Germinal center (tissue), 1 donor: Measurements from ENCODE around the gene CEP128.

Source experiments
- DNase-seq: peaks from one replicate; pipeline ENCODE4 v3.0.0; 2012; ENCODE audit warnings: mixed read lengths, low spot score

The CEP128 gene

GRCh38 chr14:80771201-80771600 lies 170.3 kb downstream of the CEP128 start:
- no peak for DNase-seq

DNA sequence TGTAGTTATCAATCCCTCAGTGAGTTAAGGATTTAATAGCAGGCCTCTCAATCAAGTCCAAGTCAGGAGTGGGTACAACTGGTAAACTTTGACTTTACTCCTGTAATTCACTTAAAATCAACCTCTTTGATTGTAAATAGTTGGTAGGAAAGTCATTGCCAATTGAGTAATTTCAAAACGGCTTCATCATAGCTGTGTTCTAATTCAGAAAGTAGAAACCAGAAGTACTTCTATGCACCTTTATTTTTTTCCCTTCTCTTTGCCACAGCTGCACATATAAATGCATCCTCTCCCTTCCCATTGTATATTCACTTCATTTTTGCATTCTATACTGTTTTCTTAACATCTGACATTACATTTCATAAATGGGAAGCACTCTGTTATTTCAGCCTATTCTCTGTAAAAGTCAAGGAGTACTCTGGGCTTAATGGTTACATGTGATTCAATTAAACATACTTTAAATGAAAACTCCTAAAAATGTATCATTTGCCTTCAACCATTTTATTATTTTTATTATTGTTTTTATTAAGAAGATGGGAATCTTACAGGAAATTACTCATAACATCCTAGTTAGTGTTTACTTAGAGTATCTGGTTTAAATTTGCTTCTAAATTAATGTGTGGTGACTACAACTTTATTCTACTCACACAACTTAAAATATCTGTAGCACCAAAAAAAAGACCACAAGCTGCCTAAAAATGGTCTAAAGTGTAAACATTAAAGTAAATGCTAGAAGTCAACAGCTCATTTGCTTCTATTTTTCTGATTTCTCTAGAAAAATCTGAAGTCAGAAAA lies 171.2 kb downstream of the CEP128 start:
- DNase-seq = no peak

- no peak for DNase-seq
Observed at GRCh38 chr14:80768646-80769045, 172.9 kb downstream of the CEP128 start.

DNA sequence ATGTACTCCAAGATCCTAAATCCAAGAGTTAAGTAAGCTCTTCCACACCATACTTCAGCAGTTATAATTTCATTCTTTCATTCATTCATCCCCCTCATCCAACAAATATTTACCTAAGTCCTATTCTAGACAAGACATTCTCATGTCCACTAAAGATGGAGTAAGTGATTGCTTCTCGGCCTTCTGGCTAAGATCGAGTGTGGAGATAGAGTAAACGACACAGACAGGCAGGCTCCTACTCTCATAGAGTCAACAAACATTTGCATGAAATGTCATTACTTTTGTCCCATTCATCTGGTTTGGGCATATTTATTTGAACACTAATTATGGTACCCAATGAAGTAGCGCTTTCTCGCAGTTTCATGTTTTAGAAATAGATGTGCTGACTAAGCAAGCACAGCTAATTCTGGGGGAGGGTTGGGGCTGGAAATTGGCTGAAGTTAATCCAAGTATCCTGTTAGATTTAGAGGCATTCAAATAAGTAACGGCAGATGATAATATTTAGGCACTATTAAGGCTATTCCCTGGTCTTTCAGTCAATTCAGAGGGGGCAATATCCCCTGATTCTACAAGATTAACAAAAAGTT lies 176.5 kb downstream of the CEP128 start:
- DNase-seq = no peak

DNA sequence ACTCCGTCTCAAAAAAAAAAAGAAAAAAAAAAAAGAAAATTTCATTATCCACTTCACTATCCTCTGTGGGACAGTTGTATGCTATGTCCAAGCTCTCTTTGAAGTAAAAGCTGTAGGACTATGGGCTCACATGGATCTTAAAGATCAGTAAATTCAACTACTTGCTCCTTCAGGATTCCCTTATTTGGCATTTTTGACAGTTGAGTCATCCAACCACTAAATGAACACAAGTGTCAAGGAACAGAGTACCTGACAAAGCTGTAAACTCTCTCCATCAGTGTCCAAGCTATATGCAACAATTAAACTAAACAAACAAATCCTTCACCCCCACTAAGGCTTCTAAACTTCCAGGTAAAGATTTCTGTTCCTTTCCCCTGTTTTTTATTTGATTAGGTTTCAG lies 177.0 kb downstream of the CEP128 start:
- no peak for DNase-seq

GRCh38 chr14:80762641-80763228 lies 178.8 kb downstream of the CEP128 start:
- no peak for DNase-seq

DNA sequence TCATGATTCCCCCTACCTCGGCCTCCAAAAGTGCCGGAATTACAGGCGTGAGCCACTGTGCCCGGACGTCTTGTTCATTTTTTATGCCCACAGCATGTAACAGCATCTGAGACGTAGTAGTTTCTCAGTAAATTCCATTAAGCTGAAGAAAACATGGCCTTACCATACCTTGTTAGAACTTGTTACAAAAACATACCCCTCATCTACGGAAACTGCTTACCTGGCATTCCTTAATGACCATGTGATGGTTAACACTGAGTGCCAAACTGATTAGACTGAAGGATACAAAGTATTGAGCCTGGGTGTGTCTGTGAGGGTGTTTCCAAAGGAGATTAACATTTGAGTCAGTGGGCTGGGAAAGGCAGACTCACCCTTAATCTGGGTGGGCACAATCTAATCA lies 186.8 kb downstream of the CEP128 start:
- no peak for DNase-seq

DNA sequence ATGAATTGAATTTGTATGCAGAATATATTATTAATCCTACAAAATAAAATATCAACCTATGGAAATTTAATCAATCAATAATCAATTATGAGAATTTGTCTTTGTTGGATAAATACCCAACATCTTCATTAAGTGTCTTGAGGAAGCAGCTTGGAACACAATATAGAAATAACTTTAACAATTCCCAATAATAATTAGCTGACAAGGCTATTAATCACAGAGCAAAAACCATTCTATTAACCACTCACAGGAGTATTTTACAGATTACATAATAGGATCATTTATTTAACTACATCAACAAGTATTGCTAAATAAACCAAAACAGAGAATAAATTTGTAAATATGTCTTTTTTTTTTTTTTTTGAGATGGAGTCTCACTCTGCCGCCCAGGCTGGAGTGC lies 190.3 kb downstream of the CEP128 start:
- no peak for DNase-seq

GRCh38 chr14:80726211-80726610 lies 215.3 kb downstream of the CEP128 start:
- DNase-seq = no peak

GRCh38 chr14:80718940-80719339 lies 222.6 kb downstream of the CEP128 start:
- no peak for DNase-seq

DNA sequence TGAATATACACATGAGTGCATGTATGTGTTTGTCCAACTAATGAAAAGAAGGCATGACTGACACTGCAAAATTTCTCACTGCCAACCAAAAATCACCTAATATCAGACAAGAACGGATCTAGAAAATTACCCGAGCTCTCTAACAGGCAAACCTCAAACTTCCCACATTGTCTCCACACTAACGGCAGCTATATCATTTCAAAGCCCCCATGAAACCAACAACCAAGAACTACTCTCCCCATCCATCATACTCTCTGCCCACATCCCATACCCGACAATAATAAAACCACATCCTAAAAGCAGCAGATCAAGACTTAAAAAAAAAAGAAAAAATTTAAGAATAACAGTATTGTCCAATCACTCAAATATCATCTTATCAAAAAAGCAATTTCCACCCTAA lies 227.1 kb downstream of the CEP128 start:
- DNase-seq = no peak

DNA sequence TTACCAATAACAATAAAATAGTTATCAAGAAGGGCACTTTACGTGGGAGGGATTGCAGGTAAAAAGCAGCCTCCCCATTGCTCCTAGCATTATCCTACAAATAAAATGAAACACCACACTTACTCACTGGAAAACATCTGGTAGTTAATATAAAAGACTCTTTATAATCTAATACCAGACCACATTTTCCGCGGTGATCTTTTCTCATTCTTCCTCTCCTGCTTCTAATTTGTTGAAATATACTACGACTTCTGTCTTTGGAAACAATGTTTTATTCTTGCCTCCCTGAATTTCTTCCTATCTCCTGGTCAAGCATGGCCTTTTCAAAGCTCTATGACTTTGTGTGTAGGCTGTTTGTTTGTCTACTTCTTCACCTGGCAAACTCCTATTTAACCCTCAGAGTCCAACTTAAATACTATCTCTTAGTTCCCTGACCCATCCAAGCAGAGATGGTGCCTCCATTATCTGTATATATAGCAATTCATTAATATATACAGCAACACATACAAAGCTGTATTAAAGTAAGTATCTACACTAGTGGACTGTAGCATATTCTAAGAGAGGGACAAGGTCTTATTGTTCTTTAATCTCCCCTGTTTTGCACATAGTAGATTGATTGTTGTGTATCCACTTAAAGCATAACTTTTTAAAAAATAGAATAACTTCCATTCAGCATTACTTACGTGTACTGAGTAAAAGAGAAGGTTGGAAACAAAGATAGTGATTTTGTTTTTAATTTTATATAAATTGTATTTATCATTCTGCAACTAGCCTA lies 228.3 kb downstream of the CEP128 start:
- DNase-seq = no peak

GRCh38 chr14:80705241-80705980 lies 236.1 kb downstream of the CEP128 start:
- DNase-seq = no peak

- no peak for DNase-seq
Observed at GRCh38 chr14:80700601-80701000, 240.9 kb downstream of the CEP128 start.

GRCh38 chr14:80699861-80700260 lies 241.7 kb downstream of the CEP128 start:
- DNase-seq = no peak

DNA sequence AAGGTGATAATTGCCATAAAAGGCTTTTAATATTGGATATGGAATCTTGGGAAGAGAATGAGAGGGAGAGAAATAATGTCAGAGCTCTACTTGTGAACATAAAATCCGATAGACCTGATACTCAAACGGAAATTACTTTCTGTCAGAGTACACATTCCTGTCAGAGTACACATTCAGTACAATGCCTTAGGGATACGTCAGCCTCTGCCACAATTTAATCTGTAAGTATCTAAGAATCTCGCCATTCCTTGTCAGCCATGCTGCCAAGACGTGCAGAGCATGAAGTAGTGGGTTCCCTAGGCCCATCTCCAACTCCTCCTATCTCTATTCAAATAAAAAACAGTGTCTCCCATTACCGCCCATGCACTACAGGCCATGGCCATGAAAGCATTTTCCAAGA lies 242.6 kb downstream of the CEP128 start:
- DNase-seq = no peak

DNA sequence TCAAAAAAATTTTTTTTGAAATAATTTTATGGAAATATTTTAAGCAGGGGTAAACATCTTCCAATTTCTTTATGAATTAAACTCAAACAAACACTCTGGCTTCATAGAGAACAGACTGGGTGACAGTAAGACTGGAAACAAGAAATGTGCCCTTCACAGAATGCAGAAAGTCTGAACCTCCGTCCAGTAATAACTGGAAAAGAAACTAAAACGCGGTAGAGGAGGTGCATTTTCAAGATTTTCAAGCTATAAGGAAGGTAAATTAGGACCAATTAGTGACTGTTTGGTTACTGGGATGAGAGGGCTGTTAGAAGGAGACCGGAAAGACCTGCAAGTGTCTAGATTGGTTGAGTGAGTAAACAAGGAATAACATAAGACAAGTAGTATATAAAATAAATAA lies 245.7 kb downstream of the CEP128 start:
- no peak for DNase-seq

- DNase-seq = no peak
Observed at GRCh38 chr14:80692903-80693302, 248.6 kb downstream of the CEP128 start.

DNA sequence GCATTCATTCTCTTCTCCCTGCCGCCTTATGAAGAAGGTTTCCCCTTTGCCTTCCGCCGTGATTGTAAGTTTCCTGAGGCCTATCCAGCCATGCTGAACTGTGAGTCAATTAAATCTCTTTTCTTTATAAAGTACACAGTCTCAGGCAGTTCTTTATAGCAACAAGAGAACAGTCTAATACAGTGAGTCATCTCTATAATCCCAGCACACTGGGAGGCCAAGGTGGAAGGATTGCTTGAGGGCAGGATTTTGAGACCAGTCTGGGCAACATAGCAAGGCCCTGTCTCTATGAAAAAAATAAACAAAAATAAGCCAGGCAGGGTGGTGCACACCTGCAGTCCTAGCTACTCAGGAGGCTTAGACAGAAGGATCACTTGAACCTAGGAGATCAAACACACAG lies 259.9 kb downstream of the CEP128 start:
- no peak for DNase-seq

- DNase-seq = no peak
Observed at GRCh38 chr14:80679273-80679672, 262.3 kb downstream of the CEP128 start.

DNA sequence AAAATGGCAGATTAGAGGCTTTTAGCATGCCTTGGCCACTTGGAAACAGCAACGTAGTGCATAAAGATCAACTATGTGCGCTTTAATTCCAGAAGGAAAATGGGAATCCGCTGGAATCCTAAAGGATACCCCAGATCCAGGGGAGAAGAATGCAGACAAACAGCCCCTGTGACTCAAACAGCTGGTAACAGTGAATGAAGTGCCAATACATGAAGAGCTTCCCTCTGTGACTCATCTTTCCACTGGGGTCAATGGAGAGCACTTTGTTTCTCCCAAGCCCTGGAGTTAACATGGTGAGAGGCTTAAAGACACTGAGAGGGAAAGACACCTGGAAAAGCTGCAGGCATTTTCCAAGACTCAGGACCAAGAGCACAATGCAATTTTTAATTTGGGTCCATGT lies 263.1 kb downstream of the CEP128 start:
- no peak for DNase-seq

DNA sequence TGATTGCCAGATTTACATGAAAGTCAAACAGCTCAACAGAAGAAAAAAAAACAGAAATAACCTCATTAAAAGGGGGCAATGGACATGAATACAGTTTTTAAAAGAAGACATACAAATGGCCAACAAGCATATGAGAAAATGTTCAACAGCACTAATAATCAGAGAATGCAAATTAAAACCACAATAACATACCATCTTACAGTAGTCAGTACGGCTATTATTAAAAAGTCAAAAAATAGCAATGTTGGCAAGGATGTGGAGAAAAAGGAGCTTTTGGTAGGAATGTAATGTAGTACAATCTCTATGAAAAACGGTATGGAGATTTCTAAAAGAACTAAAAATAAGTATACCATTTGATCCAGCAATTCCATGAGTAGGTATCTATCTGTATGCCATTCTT lies 272.1 kb downstream of the CEP128 start:
- DNase-seq = no peak
